ENCODE data around the gene TEX29.

The TEX29 gene

DNA sequence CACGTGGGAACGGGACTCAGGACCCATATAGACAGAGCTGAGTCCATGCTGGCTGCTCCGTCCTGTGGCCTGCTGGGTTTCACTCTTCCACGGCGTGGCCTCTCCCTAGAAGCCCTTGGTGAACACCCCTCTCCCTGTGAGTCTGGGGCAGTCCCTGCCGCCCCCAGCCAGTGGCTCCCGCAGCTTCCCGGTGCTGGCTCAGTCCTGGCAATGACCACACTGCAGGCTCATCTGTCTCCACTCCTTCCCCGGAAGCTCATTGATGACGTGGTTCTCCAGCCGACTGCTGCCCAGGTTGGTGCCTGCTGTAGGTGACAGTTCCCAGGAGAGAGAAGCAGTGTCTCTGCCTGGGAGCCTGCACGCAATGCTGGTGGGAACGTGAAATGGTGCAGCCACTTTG, 2.1 kb upstream of the TEX29 start:
- no peaks in the 10 kb centered on the region for H3K79me2 ChIP-seq (ENCODE audit: insufficient read depth, low read length)
- no peak for TF ChIP-seq CTCF (conservative IDR thresholded peaks at IDR 0.05; ENCODE audit: low read length)
- TF ChIP-seq EZH2phosphoT487 (IDR thresholded peaks at IDR 0.05; ENCODE audit: borderline replicate concordance): no peak
- H2AFZ ChIP-seq (ENCODE audit: low read length): no peak overlapping the region
- no peaks in the 10 kb centered on the region for H3K4me1 ChIP-seq (ENCODE audit: insufficient read depth, low read length, poor library complexity, severe bottlenecking)
- H3K9me2 ChIP-seq (replicated peaks; ENCODE audit: low read depth, low read length): no peaks in the 10 kb centered on the region
- no peak overlapping the region for H3K4me2 ChIP-seq (ENCODE audit: low read depth, low read length, poor library complexity, severe bottlenecking)
- no peaks in the 10 kb centered on the region for H3K27me3 ChIP-seq (ENCODE audit: insufficient read depth, low read length, poor library complexity, severe bottlenecking)
- no peaks in the 10 kb centered on the region for H3K9me3 ChIP-seq (ENCODE audit: insufficient read depth, low read depth, low read length)
- no peaks in the 10 kb centered on the region for H3K36me3 ChIP-seq (ENCODE audit: insufficient read depth, low read length)
- no peaks in the 10 kb centered on the region for H4K20me1 ChIP-seq (ENCODE audit: insufficient read depth, low read length, poor library complexity, severe bottlenecking)
- H3K9ac ChIP-seq (ENCODE audit: low read depth, low read length, poor library complexity, severe bottlenecking): no peak overlapping the region
- H3K4me3 ChIP-seq (ENCODE audit: low read length, poor library complexity, severe bottlenecking): no peak overlapping the region
- no peaks in the 10 kb centered on the region for H3F3A ChIP-seq (ENCODE audit: low read depth)

DNA sequence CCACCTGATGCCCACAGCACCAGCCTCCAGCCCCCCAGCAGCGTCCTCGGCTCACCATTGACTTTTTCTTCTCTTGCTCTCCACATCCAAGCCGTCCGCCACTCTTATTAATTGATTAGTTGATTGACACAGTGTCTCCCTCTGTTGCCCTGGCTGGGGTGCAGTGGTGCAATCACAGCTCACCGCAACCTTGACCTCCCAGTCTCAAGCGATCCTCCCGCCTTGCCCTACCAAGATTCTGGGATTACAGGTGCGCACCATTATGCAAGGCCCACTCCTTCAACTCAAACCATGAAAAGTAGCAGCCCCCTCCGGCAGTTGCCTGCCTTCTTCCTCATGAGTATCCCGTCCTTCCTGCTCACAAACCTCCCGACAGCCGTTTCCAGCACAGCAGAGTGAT, 921 bp upstream of the TEX29 start:
- Histone ChIP-seq H3K9ac (ENCODE audit: low read depth, low read length, poor library complexity, severe bottlenecking) (no peak overlapping the region), H3K79me2 (ENCODE audit: insufficient read depth, low read length) (no peaks in the 10 kb centered on the region), H3K36me3 (ENCODE audit: insufficient read depth, low read length) (no peaks in the 10 kb centered on the region), H3F3A (ENCODE audit: low read depth) (no peaks in the 10 kb centered on the region), H3K9me3 (ENCODE audit: insufficient read depth, low read depth, low read length) (no peaks in the 10 kb centered on the region), H2AFZ (ENCODE audit: low read length) (no peak overlapping the region), H3K4me3 (ENCODE audit: low read length, poor library complexity, severe bottlenecking) (no peak overlapping the region), H3K4me2 (ENCODE audit: low read depth, low read length, poor library complexity, severe bottlenecking) (no peak overlapping the region), H3K9me2 (replicated peaks; ENCODE audit: low read depth, low read length) (no peaks in the 10 kb centered on the region), H3K27me3 (ENCODE audit: insufficient read depth, low read length, poor library complexity, severe bottlenecking) (no peaks in the 10 kb centered on the region), H4K20me1 (ENCODE audit: insufficient read depth, low read length, poor library complexity, severe bottlenecking) (no peaks in the 10 kb centered on the region), H3K4me1 (ENCODE audit: insufficient read depth, low read length, poor library complexity, severe bottlenecking) (no peaks in the 10 kb centered on the region)
- TF ChIP-seq EZH2phosphoT487 (IDR thresholded peaks at IDR 0.05; ENCODE audit: borderline replicate concordance) (no peak), CTCF (conservative IDR thresholded peaks at IDR 0.05; ENCODE audit: low read length) (no peak)

- Histone ChIP-seq H3K9me3 (ENCODE audit: insufficient read depth, low read depth, low read length) (no peaks in the 10 kb centered on the region), H2AFZ (ENCODE audit: low read length) (no peak overlapping the region), H3K9me2 (replicated peaks; ENCODE audit: low read depth, low read length) (no peaks in the 10 kb centered on the region), H3K4me2 (ENCODE audit: low read depth, low read length, poor library complexity, severe bottlenecking) (no peak overlapping the region), H3K4me1 (ENCODE audit: insufficient read depth, low read length, poor library complexity, severe bottlenecking) (no peaks in the 10 kb centered on the region), H3K9ac (ENCODE audit: low read depth, low read length, poor library complexity, severe bottlenecking) (no peak overlapping the region), H3K27me3 (ENCODE audit: insufficient read depth, low read length, poor library complexity, severe bottlenecking) (no peaks in the 10 kb centered on the region), H3F3A (ENCODE audit: low read depth) (no peaks in the 10 kb centered on the region), H4K20me1 (ENCODE audit: insufficient read depth, low read length, poor library complexity, severe bottlenecking) (no peaks in the 10 kb centered on the region), H3K79me2 (ENCODE audit: insufficient read depth, low read length) (no peaks in the 10 kb centered on the region), H3K36me3 (ENCODE audit: insufficient read depth, low read length) (no peaks in the 10 kb centered on the region), H3K4me3 (ENCODE audit: low read length, poor library complexity, severe bottlenecking) (no peak overlapping the region)
- TF ChIP-seq CTCF (conservative IDR thresholded peaks at IDR 0.05; ENCODE audit: low read length) (no peak), EZH2phosphoT487 (IDR thresholded peaks at IDR 0.05; ENCODE audit: borderline replicate concordance) (no peak)
Observed at GRCh38 chr13:111322001-111322915, 1.8 kb downstream of the TEX29 start.
